Measurements from ENCODE around the gene VPS13A. TPM values are rescaled to one million over a fixed set of nuclear protein-coding genes. Genes with fewer than 3 reads are reported as not detected.

The VPS13A gene
- total RNA-seq, 1 experiment from 2014 or later = 52.8 TPM

DNA sequence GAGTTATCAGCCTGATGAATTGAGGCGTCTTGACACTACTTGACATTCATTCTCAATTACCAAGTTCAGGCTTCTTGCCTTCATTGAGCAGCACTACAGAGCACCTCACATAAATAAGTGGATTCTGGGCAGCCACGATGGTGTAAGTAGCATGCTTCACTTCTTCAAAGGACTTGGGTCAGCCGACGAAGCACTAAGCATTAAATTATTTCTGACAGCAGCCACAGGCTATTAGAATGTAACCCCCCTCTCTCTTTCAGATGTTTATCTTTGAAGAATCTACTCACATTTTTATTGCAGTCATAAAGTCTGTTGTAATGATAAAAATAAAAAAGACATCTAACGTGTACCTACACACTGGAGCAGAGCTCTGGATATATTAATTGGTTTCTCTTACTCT is 45.9 kb upstream of the VPS13A start:
- POLR2A ChIA-PET = no interaction called here
- intact Hi-C loops (cut with micrococcal nuclease) = no loop called here
- CTCF ChIA-PET = no interaction called here

DNA sequence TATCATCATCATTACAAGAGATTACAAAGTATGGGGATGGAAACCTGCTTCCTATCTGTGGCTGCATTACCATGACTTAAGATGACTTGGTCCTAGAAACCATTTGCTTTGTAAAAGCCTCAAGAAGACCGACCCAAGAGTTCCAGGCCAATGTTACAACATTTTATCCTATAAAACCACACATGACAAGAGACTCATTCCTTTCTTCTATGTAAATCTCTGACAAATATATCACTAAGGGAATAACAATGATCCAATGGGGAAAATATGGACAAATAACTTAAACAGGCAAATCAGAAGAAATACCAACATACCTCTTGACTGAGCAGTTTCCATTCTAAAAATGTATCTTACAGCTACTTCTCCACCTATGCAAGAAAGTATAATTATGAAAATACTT is 44.3 kb upstream of the VPS13A start:
- Histone ChIP-seq H3K79me2 (ENCODE audit: insufficient read depth, low read length) (no peaks in the 10 kb centered on the region), H3K4me1 (ENCODE audit: control insufficient read depth in 1 of 2, insufficient read depth in 2 of 2, low read length in 2 of 2) (no peaks in the 10 kb centered on the region), H4K20me1 (ENCODE audit: insufficient read depth) (no peaks in the 10 kb centered on the region), H3K9ac (ENCODE audit: low read length) (no peak overlapping the region), H3K9me2 (ENCODE audit: insufficient read depth) (no peaks in the 10 kb centered on the region), H3K27me3 (ENCODE audit: insufficient read depth, low read length) (no peaks in the 10 kb centered on the region), H3K9me3 (ENCODE audit: control insufficient read depth in 1 of 2, insufficient read depth in 1 of 2, low read depth in 1 of 2, low read length in 2 of 2) (no peaks in the 10 kb centered on the region), H3K36me3 (ENCODE audit: control insufficient read depth in 1 of 2, insufficient read depth in 2 of 2, low read length in 2 of 2) (no peaks in the 10 kb centered on the region), H3K4me3 (replicated peaks in 1 of 2; ENCODE audit: low read depth in 1 of 2, low read length in 2 of 2) (no peak overlapping the region), H3K4me2 (ENCODE audit: low read length) (no peak overlapping the region), H3K27ac (ENCODE audit: low read depth, low read length) (no peak overlapping the region), H2AFZ (ENCODE audit: low read depth, low read length, poor library complexity, severe bottlenecking) (no peak overlapping the region)
- no TSS peak for BruUV-seq (replicated peaks)
- intact Hi-C loops (cut with micrococcal nuclease) = no loop called here
- TF ChIP-seq FOSL1 (IDR thresholded peaks at IDR 0.05; ENCODE audit: low read depth) = no peak
- TF ChIP-seq EZH2phosphoT487 (IDR thresholded peaks at IDR 0.05; ENCODE audit: borderline replicate concordance) = no peak
- no peak for TF ChIP-seq SIN3A (IDR thresholded peaks at IDR 0.05; ENCODE audit: low read depth)
- no peak for TF ChIP-seq SRF (IDR thresholded peaks at IDR 0.05; ENCODE audit: low read depth)
- TF ChIP-seq SP1 (IDR thresholded peaks at IDR 0.05; ENCODE audit: low read depth) = no peak
- TF ChIP-seq EZH2 (IDR thresholded peaks at IDR 0.05) = no peak
- POLR2A ChIA-PET = no interaction called here
- no peak for ATAC-seq
- RAD21 ChIA-PET (ENCODE audit: low non-redundant PET in 1 of 2, low total read pairs in 2 of 2, uncharacterized antibody in 2 of 2, unreplicated experiment in 2 of 2) = no interaction called here
- DNase-seq (ENCODE audit: low read depth, low spot score) = no peak
- CTCF ChIA-PET = interaction anchor here (0.9 kb wide), 1 partner anchor 123 kb away, joined by 3 read pairs; no protein-coding TSS in a partner anchor

More for the DNA sequence above, 45.9 kb upstream of the VPS13A start:
- Histone ChIP-seq H3K4me1 (ENCODE audit: control insufficient read depth in 1 of 2, insufficient read depth in 2 of 2, low read length in 2 of 2) (no peaks in the 10 kb centered on the region), H3K9me2 (ENCODE audit: insufficient read depth) (no peaks in the 10 kb centered on the region), H3K9me3 (ENCODE audit: control insufficient read depth in 1 of 2, insufficient read depth in 1 of 2, low read depth in 1 of 2, low read length in 2 of 2) (no peaks in the 10 kb centered on the region), H4K20me1 (ENCODE audit: insufficient read depth) (no peaks in the 10 kb centered on the region), H3K4me2 (ENCODE audit: low read length) (no peak overlapping the region), H3K27ac (ENCODE audit: low read depth, low read length) (no peak overlapping the region), H2AFZ (ENCODE audit: low read depth, low read length, poor library complexity, severe bottlenecking) (no peak overlapping the region), H3K4me3 (replicated peaks in 1 of 2; ENCODE audit: low read depth in 1 of 2, low read length in 2 of 2) (no peak overlapping the region), H3K79me2 (ENCODE audit: insufficient read depth, low read length) (no peaks in the 10 kb centered on the region), H3K27me3 (ENCODE audit: insufficient read depth, low read length) (no peaks in the 10 kb centered on the region), H3K36me3 (ENCODE audit: control insufficient read depth in 1 of 2, insufficient read depth in 2 of 2, low read length in 2 of 2) (no peaks in the 10 kb centered on the region), H3K9ac (ENCODE audit: low read length) (no peak overlapping the region)
- no TSS peak for BruUV-seq (replicated peaks)
- ATAC-seq (no peak), DNase-seq (ENCODE audit: low read depth, low spot score) (no peak)
- RAD21 ChIA-PET (ENCODE audit: low non-redundant PET in 1 of 2, low total read pairs in 2 of 2, uncharacterized antibody in 2 of 2, unreplicated experiment in 2 of 2) = no interaction called here
- TF ChIP-seq CBX3 (IDR thresholded peaks at IDR 0.05; ENCODE audit: low read depth) = no peak
- no peak for TF ChIP-seq CEBPB (IDR thresholded peaks at IDR 0.05; ENCODE audit: low read depth)
- TF ChIP-seq TCF7L2 (IDR thresholded peaks at IDR 0.05; ENCODE audit: borderline replicate concordance, extremely low read depth, insufficient read depth, insufficient read length) = no peak
- TF ChIP-seq EZH2phosphoT487 (IDR thresholded peaks at IDR 0.05; ENCODE audit: borderline replicate concordance) = no peak
- no peak for TF ChIP-seq ZNF274 (IDR thresholded peaks at IDR 0.05; ENCODE audit: low read depth, low read length)
- TF ChIP-seq SP1 (IDR thresholded peaks at IDR 0.05; ENCODE audit: low read depth) = no peak

Measured in HCT116 (cell line).